GM18951 (cell line): ENCODE results near the gene USP40.

Experiments
- POLR2A ChIP-seq: IDR thresholded peaks from 4 replicates; pipeline ENCODE4 v1.6.1; 2011; ENCODE audit warnings: mild to moderate bottlenecking; ENCODE audit not compliant: insufficient read length, insufficient read depth; ENCODE audit errors: extremely low read depth
- in situ Hi-C: fragments of 300-500 bp; cut with MboI; formaldehyde crosslinking; loops from one replicate; pipeline ENCODE4 v1.12.0; 2022; ENCODE audit warnings: low sequenced_read_pairs, mixed read lengths, inconsistent platforms; ENCODE audit not compliant: unreplicated experiment

USP40 gene

GRCh38 chr2:233535271-233535670 is 31.3 kb downstream of the USP40 start:
- in situ Hi-C loops: no loop called here
- no peak for TF ChIP-seq POLR2A

GRCh38 chr2:233532971-233533370 is 33.6 kb downstream of the USP40 start:
- no peak for TF ChIP-seq POLR2A
- in situ Hi-C loops: no loop called here

GRCh38 chr2:233531955-233532354 is 34.6 kb downstream of the USP40 start:
- in situ Hi-C loops: no loop called here
- no peak for TF ChIP-seq POLR2A

GRCh38 chr2:233530381-233530780 is 36.2 kb downstream of the USP40 start:
- in situ Hi-C loops: no loop called here
- no peak for TF ChIP-seq POLR2A

- in situ Hi-C loops: no loop called here
- TF ChIP-seq POLR2A: no peak
Observed at GRCh38 chr2:233528182-233528581, 38.4 kb downstream of the USP40 start.

- in situ Hi-C loops: no loop called here
- TF ChIP-seq POLR2A: no peak
Observed at GRCh38 chr2:233525791-233526190, 40.8 kb downstream of the USP40 start.

GRCh38 chr2:233519787-233520611 is 46.6 kb downstream of the USP40 start:
- in situ Hi-C loops: no loop called here

GRCh38 chr2:233513953-233514655 is 52.5 kb downstream of the USP40 start:
- in situ Hi-C loops: no loop called here
- TF ChIP-seq POLR2A: no peak

More at GRCh38 chr2:233519787-233520611, 46.6 kb downstream of the USP40 start:
- no peak for TF ChIP-seq POLR2A

GRCh38 chr2:233503947-233504637 is 62.5 kb downstream of the USP40 start:
- in situ Hi-C loops: no loop called here
- TF ChIP-seq POLR2A: no peak

GRCh38 chr2:233503481-233503880 is 63.1 kb downstream of the USP40 start:
- in situ Hi-C loops: no loop called here
- no peak for TF ChIP-seq POLR2A

- in situ Hi-C loops: no loop called here
Observed at GRCh38 chr2:233501198-233502076, 65.1 kb downstream of the USP40 start.

GRCh38 chr2:233499928-233500327 is 66.7 kb downstream of the USP40 start:
- TF ChIP-seq POLR2A: no peak

More at GRCh38 chr2:233501198-233502076, 65.1 kb downstream of the USP40 start:
- TF ChIP-seq POLR2A: no peak

More at GRCh38 chr2:233499928-233500327, 66.7 kb downstream of the USP40 start:
- in situ Hi-C loops: no loop called here
